HCT116 (cell line): Measurements from ENCODE around the gene PLCB3. TPM values are rescaled to one million over a fixed set of nuclear protein-coding genes. Genes with fewer than 3 reads are reported as not detected.

Experiments
- ATAC-seq: fragments of 200-7000 bp; cut with Tn5 transposase; 2 replicates; pipeline ENCODE4 v1.9.1; 2020; ENCODE audit warnings: mild to moderate bottlenecking, moderate library complexity
- BruUV-seq: library from RNA; stranded (reverse); fragments of 400-500 nt; replicated peaks from 2 replicates; lab custom pipeline; 2021; lab: Mats Ljungman, UMichigan
- CTCF ChIA-PET: fragments of 300-600 bp; sonication (Branson Sonifier 250); formaldehyde crosslinking; loops from one replicate; lab custom pipeline; 2021; ENCODE audit warnings: antibody characterized with exemption; lab: Charles Lee
- POLR2A ChIA-PET: fragments of 300-600, 350-600 bp; sonication (Branson Sonifier 250); formaldehyde crosslinking; loops from one replicate; lab custom pipeline; 2021; ENCODE audit warnings: antibody characterized with exemption; lab: Charles Lee
- RAD21 ChIA-PET, 2 experiments: fragments of 300-600 bp; sonication (Branson Sonifier 250); formaldehyde crosslinking; loops; one replicate each; lab custom pipeline; 2023; ENCODE audit warnings: low total read pairs in 2 of 2; ENCODE audit not compliant: uncharacterized antibody in 2 of 2, unreplicated experiment in 2 of 2, low non-redundant PET in 1 of 2; lab: Charles Lee
- DNase-seq: peaks from one replicate; pipeline ENCODE4 v3.0.0-alpha.2; 2010; ENCODE audit warnings: low read depth, low spot score
- H2AFZ ChIP-seq: fragments of 200-600 bp; shearing (Covaris generic), sonication (generic); 2 replicates; pipeline ENCODE4 v1.6.1; 2017; ENCODE audit warnings: low read depth, mixed run types, mixed read lengths, antibody characterized with exemption, low read length; ENCODE audit not compliant: poor library complexity, severe bottlenecking
- H3K27ac ChIP-seq: 2 replicates; pipeline ENCODE4 v1.5.1; 2012; ENCODE audit warnings: low read depth, low read length
- H3K27me3 ChIP-seq: fragments of 200-600 bp; sonication (generic); 2 replicates; pipeline ENCODE4 v1.6.1; 2016; ENCODE audit warnings: mixed run types, low read length, mixed read lengths; ENCODE audit not compliant: insufficient read depth
- H3K36me3 ChIP-seq, 2 experiments: fragments of 200-500 bp in 1 of 2; fragments of 200-600 bp in 1 of 2; sonication (Bioruptor generic) in 1 of 2; sonication (generic) in 1 of 2; 2 replicates each; pipeline versions ENCODE4 v1.5.1 to v1.6.1; 2014 to 2016; ENCODE audit warnings: low read length in 2 of 2, inconsistent platforms in 1 of 2, mixed read lengths in 1 of 2, mixed run types in 1 of 2; ENCODE audit not compliant: insufficient read depth in 2 of 2, control insufficient read depth in 1 of 2
- H3K4me1 ChIP-seq, 2 experiments: fragments of 200-600 bp in 1 of 2; sonication (generic) in 1 of 2; 2 replicates each; pipeline versions ENCODE4 v1.5.1 to v1.6.1; 2012 to 2017; ENCODE audit warnings: low read length in 2 of 2, inconsistent platforms in 1 of 2, mild to moderate bottlenecking in 1 of 2, mixed read lengths in 1 of 2, mixed run types in 1 of 2, moderate library complexity in 1 of 2; ENCODE audit not compliant: insufficient read depth in 2 of 2, control insufficient read depth in 1 of 2
- H3K4me2 ChIP-seq: fragments of 200-600 bp; sonication (generic); 2 replicates; pipeline ENCODE4 v1.6.1; 2017; ENCODE audit warnings: mixed run types, low read length, mixed read lengths
- H3K4me3 ChIP-seq, 2 experiments: fragments of 200-600 bp in 1 of 2; sonication (generic) in 1 of 2; replicated peaks in 1 of 2; 2 replicates each; pipeline ENCODE4 v1.5.1; 2011 to 2016; ENCODE audit warnings: low read length in 2 of 2, control low read depth in 1 of 2, low read depth in 1 of 2, mild to moderate bottlenecking in 1 of 2, mixed read lengths in 1 of 2, mixed run types in 1 of 2
- H3K79me2 ChIP-seq: fragments of 200-600 bp; sonication (generic); 2 replicates; pipeline ENCODE4 v1.6.1; 2017; ENCODE audit warnings: mild to moderate bottlenecking, mixed run types, low read length, moderate library complexity, mixed read lengths; ENCODE audit not compliant: insufficient read depth
- H3K9ac ChIP-seq: fragments of 200-600 bp; sonication (generic); 2 replicates; pipeline ENCODE4 v1.6.1; 2016; ENCODE audit warnings: low read length, mixed read lengths
- H3K9me2 ChIP-seq: fragments of 200-600 bp; sonication (generic), shearing (Covaris generic); 2 replicates; pipeline ENCODE4 v1.6.1; 2017; ENCODE audit warnings: mixed run types, mild to moderate bottlenecking, moderate library complexity; ENCODE audit not compliant: insufficient read depth
- H3K9me3 ChIP-seq, 2 experiments: fragments of 200-500 bp in 1 of 2; fragments of 200-600 bp in 1 of 2; sonication (Bioruptor generic) in 1 of 2; sonication (generic) in 1 of 2; 2 replicates each; pipeline ENCODE4 v1.6.1; 2014 to 2017; ENCODE audit warnings: low read length in 2 of 2, mixed read lengths in 2 of 2, inconsistent platforms in 1 of 2, low read depth in 1 of 2, mild to moderate bottlenecking in 1 of 2, mixed run types in 1 of 2, moderate library complexity in 1 of 2; ENCODE audit not compliant: control insufficient read depth in 1 of 2, insufficient read depth in 1 of 2
- H4K20me1 ChIP-seq: fragments of 200-600 bp; sonication (generic), shearing (Covaris generic); 2 replicates; pipeline ENCODE4 v1.6.1; 2017; ENCODE audit warnings: mixed run types, mild to moderate bottlenecking, moderate library complexity; ENCODE audit not compliant: insufficient read depth
- ATF3 ChIP-seq: IDR thresholded peaks from 2 replicates; pipeline ENCODE4 v1.6.1; 2012
- CBX3 ChIP-seq: IDR thresholded peaks from 2 replicates; pipeline ENCODE4 v1.6.1; 2012; ENCODE audit warnings: low read depth
- CEBPB ChIP-seq: IDR thresholded peaks from 2 replicates; pipeline ENCODE4 v1.6.1; 2012; ENCODE audit warnings: low read depth
- CTCF ChIP-seq, 3 experiments: fragments of 200-600 bp in 1 of 3; sonication (generic) in 1 of 3; IDR thresholded peaks in 2 of 3; conservative IDR thresholded peaks in 1 of 3; 2 replicates each; pipeline ENCODE4 v1.5.1; 2012 to 2017; ENCODE audit warnings: low read depth in 2 of 3, low read length in 2 of 3, antibody characterized with exemption in 1 of 3, borderline replicate concordance in 1 of 3, control low read depth in 1 of 3, mild to moderate bottlenecking in 1 of 3, mixed read lengths in 1 of 3, mixed run types in 1 of 3, moderate library complexity in 1 of 3; ENCODE audit not compliant: insufficient read depth in 1 of 3
- EGR1 ChIP-seq: IDR thresholded peaks from 2 replicates; pipeline ENCODE4 v1.6.1; 2012; ENCODE audit warnings: low read depth
- ELF1 ChIP-seq: IDR thresholded peaks from 2 replicates; pipeline ENCODE4 v1.6.1; 2012; ENCODE audit warnings: low read depth, borderline replicate concordance
- EZH2 ChIP-seq: fragments of 200-600 bp; sonication (generic); IDR thresholded peaks from 2 replicates; pipeline ENCODE4 v1.6.1; 2017; ENCODE audit warnings: antibody characterized with exemption, mixed run types
- EZH2phosphoT487 ChIP-seq: fragments of 200-600 bp; IDR thresholded peaks from 2 replicates; pipeline ENCODE4 v1.6.1; 2018; ENCODE audit warnings: antibody characterized with exemption, borderline replicate concordance
- FOSL1 ChIP-seq: IDR thresholded peaks from 2 replicates; pipeline ENCODE4 v1.6.1; 2012; ENCODE audit warnings: low read depth
- MAX ChIP-seq: IDR thresholded peaks from 2 replicates; pipeline ENCODE4 v1.6.1; 2012
- POLR2AphosphoS5 ChIP-seq: IDR thresholded peaks from 2 replicates; pipeline ENCODE4 v1.6.1; 2011; ENCODE audit warnings: mild to moderate bottlenecking, low read depth, low read length, moderate library complexity
- RAD21 ChIP-seq: IDR thresholded peaks from 2 replicates; pipeline ENCODE4 v1.6.1; 2012; ENCODE audit warnings: low read depth, mild to moderate bottlenecking
- REST ChIP-seq: IDR thresholded peaks from 2 replicates; pipeline ENCODE4 v1.6.1; 2012; ENCODE audit warnings: low read depth
- SIN3A ChIP-seq: IDR thresholded peaks from 2 replicates; pipeline ENCODE4 v1.6.1; 2012; ENCODE audit warnings: low read depth
- SRF ChIP-seq: IDR thresholded peaks from 2 replicates; pipeline ENCODE4 v1.6.1; 2012; ENCODE audit warnings: low read depth
- TCF7L2 ChIP-seq: IDR thresholded peaks from 2 replicates; pipeline ENCODE4 v1.7.0; 2011; ENCODE audit warnings: borderline replicate concordance, inconsistent platforms; ENCODE audit not compliant: insufficient read depth, insufficient read length; ENCODE audit errors: extremely low read depth
- YY1 ChIP-seq: IDR thresholded peaks from 2 replicates; pipeline ENCODE4 v1.6.1; 2011; ENCODE audit warnings: low read length, low read depth, moderate library complexity, mild to moderate bottlenecking; ENCODE audit not compliant: insufficient replicate concordance; ENCODE audit errors: extremely low read depth
- ZBTB33 ChIP-seq: IDR thresholded peaks from 2 replicates; pipeline ENCODE4 v1.6.1; 2011; ENCODE audit warnings: mild to moderate bottlenecking, low read length, moderate library complexity; ENCODE audit not compliant: insufficient replicate concordance; ENCODE audit errors: extremely low read depth
- intact Hi-C: fragments of 100-400 bp; cut with micrococcal nuclease; formaldehyde crosslinking; loops from 2 replicates; pipeline ENCODE4 v1.10.0; 2022
- total RNA-seq: library from RNA; stranded (reverse); gene quantifications from one replicate; pipeline ENCODE4 v1.2.1, GENCODE V29; 2021; ENCODE audit not compliant: unreplicated experiment

The PLCB3 gene
- total RNA-seq, 1 experiment from 2014 or later: 106 TPM

- H2AFZ ChIP-seq: no peak overlapping the region
- ChIA-PET RAD21 (interaction anchor here in 1 of 2 experiments (1.3 kb wide), 1 partner anchor 47 kb away, joined by 4 read pairs; no protein-coding TSS in a partner anchor), CTCF (interaction anchor here (1.1 to 1.5 kb wide), 4 partner anchors 18 to 105 kb away, joined by 3 to 11 read pairs (median 4); partner anchors contain the start of genes NUDT22 and TRPT1), POLR2A (interaction anchor here (0.9 to 1.9 kb wide), 3 partner anchors 17 to 66 kb away, joined by 3 to 10 read pairs (median 7); partner anchors contain the start of genes PRDX5 and TRMT112)
- no peaks in the 10 kb centered on the region for H3K27me3 ChIP-seq
- TF ChIP-seq EZH2phosphoT487: no peak
- TF ChIP-seq ATF3: no peak
- no peak for TF ChIP-seq RAD21
- TF ChIP-seq FOSL1: no peak
- no peak for TF ChIP-seq EZH2
- TF ChIP-seq MAX: no peak
- TF ChIP-seq ELF1: no peak
- TF ChIP-seq REST: no peak
- TF ChIP-seq SIN3A: no peak
- TF ChIP-seq CTCF (IDR thresholded peaks at IDR 0.05 in 2 of 3, conservative IDR thresholded peaks at IDR 0.05 in 1 of 3; ENCODE audit: borderline replicate concordance in 1 of 3, insufficient read depth in 1 of 3, low read depth in 2 of 3, low read length in 2 of 3): no peak
- no peak for TF ChIP-seq CBX3
- no peak for TF ChIP-seq ZBTB33
- TF ChIP-seq YY1: no peak
- TF ChIP-seq EGR1: no peak
- TF ChIP-seq TCF7L2: no peak
- TF ChIP-seq POLR2AphosphoS5: no peak
- no peak for TF ChIP-seq CEBPB
- TF ChIP-seq SRF: no peak
- H3K4me3 ChIP-seq: peak overlapping the region; percentile 96 to 98
- no peaks in the 10 kb centered on the region for H3K9me3 ChIP-seq
- H3K79me2 ChIP-seq: peaks cover 35% of the 10 kb centered on the region
- peak overlapping the region; percentile 97 for H3K9ac ChIP-seq
- DNase-seq (no peak), ATAC-seq (no peak)
- BruUV-seq: no TSS peak
- H3K4me1 ChIP-seq: peaks cover 27 to 66% of the 10 kb centered on the region in 2 experiments
- no peaks in the 10 kb centered on the region for H4K20me1 ChIP-seq
- H3K27ac ChIP-seq: peak overlapping the region; percentile 89
- peak overlapping the region; percentile 95 for H3K4me2 ChIP-seq
- no peaks in the 10 kb centered on the region for H3K9me2 ChIP-seq
- peaks cover 9 to 25% of the 10 kb centered on the region in 2 experiments; a peak in 3 of 4 replicates for H3K36me3 ChIP-seq
- intact Hi-C loops: loop anchor here (2.0 kb wide), 1 partner anchor 53 kb away; the partner anchor contains the start of gene ESRRA
These were observed 348 bp downstream of the PLCB3 start for GRCh38 chr11:64251753-64252002.
